Measurements from ENCODE around the gene BCAS3.

Gene BCAS3

GRCh38 chr17:61331178-61331577 is 653.5 kb downstream of the BCAS3 start:
- no peak for DNase-seq

- no peak for DNase-seq
Observed at GRCh38 chr17:61331886-61332285, 654.2 kb downstream of the BCAS3 start.

GRCh38 chr17:61333136-61333535 is 655.5 kb downstream of the BCAS3 start:
- no peak for DNase-seq

GRCh38 chr17:61334673-61335072 is 657.0 kb downstream of the BCAS3 start:
- no peak for DNase-seq

GRCh38 chr17:61335105-61335844 is 657.6 kb downstream of the BCAS3 start:
- no peak for DNase-seq

- no peak for DNase-seq
Observed at GRCh38 chr17:61335845-61336655, 658.4 kb downstream of the BCAS3 start.

GRCh38 chr17:61337290-61337689 is 659.6 kb downstream of the BCAS3 start:
- DNase-seq = no peak

GRCh38 chr17:61338000-61338798 is 660.5 kb downstream of the BCAS3 start:
- no peak for DNase-seq

- DNase-seq = no peak
Observed at GRCh38 chr17:61338874-61339478, 661.3 kb downstream of the BCAS3 start.

GRCh38 chr17:61340431-61341209 is 663.0 kb downstream of the BCAS3 start:
- no peak for DNase-seq

- DNase-seq = no peak
Observed at GRCh38 chr17:61343576-61343975, 665.9 kb downstream of the BCAS3 start.

- DNase-seq = no peak
Observed at GRCh38 chr17:61345061-61345460, 667.4 kb downstream of the BCAS3 start.

- no peak for DNase-seq
Observed at GRCh38 chr17:61345825-61346666, 668.4 kb downstream of the BCAS3 start.

GRCh38 chr17:61349350-61349749 is 671.7 kb downstream of the BCAS3 start:
- no peak for DNase-seq

GRCh38 chr17:61351745-61352407 is 674.2 kb downstream of the BCAS3 start:
- DNase-seq = no peak

- DNase-seq = no peak
Observed at GRCh38 chr17:61352408-61352770, 674.7 kb downstream of the BCAS3 start.

GRCh38 chr17:61352781-61353491 is 675.3 kb downstream of the BCAS3 start:
- DNase-seq = no peak

GRCh38 chr17:61353615-61354014 is 676.0 kb downstream of the BCAS3 start:
- DNase-seq = no peak

- DNase-seq = no peak
Observed at GRCh38 chr17:61354895-61355874, 677.5 kb downstream of the BCAS3 start.

Data from activated CD4-positive, alpha-beta T cell treated with anti-CD3 and anti-CD28 coated beads for 1 hour (primary cell).